ENCODE measurements around the gene TBC1D2B.

GRCh38 chr15:78100886-78101285, 23.4 kb upstream of the TBC1D2B start:
- TF ChIP-seq CTCF (IDR thresholded peaks at IDR 0.05; ENCODE audit: poor library complexity) (no peak), EZH2 (IDR thresholded peaks at IDR 0.05; ENCODE audit: borderline replicate concordance) (no peak)
